Adrenal gland (tissue), 12 donors: ENCODE data around the gene CTNND2. TPM values are rescaled to one million over a fixed set of nuclear protein-coding genes. Genes with fewer than 3 reads are reported as not detected.

Experiments
- DNase-seq, 7 donors: peaks; one replicate each; pipeline ENCODE4 v3.0.0-alpha.2; 2019 to 2020
- H3K27ac ChIP-seq, 5 donors: fragments of 200-600 bp; sonication (generic) in 4 of 5; 1 replicate in 3 of 5; 2 replicates in 2 of 5; pipeline versions ENCODE4 v1.5.1 to v1.8.0; 2016 to 2020; ENCODE audit warnings: mild to moderate bottlenecking in 1 of 5
- H3K27me3 ChIP-seq: fragments of 200-600 bp; 2 replicates; pipeline ENCODE4 v1.8.0; 2021
- H3K36me3 ChIP-seq, 2 donors: fragments of 200-600 bp; replicated peaks in 1 of 2; 1 replicate in 1 of 2; 2 replicates in 1 of 2; pipeline versions ENCODE4 v1.5.1 to v1.8.0; 2018 to 2022
- H3K4me1 ChIP-seq, 2 donors: fragments of 200-600 bp; replicated peaks in 1 of 2; 1 replicate in 1 of 2; 2 replicates in 1 of 2; pipeline versions ENCODE4 v1.5.1 to v1.8.0; 2018 to 2021
- H3K4me3 ChIP-seq, 4 donors: fragments of 200-600 bp; sonication (generic) in 3 of 4; one replicate each; pipeline ENCODE4 v1.5.1; 2016 to 2018
- H3K9me3 ChIP-seq, 3 donors: fragments of 200-600 bp; sonication (generic) in 1 of 3; replicated peaks in 1 of 3; 1 replicate in 2 of 3; 2 replicates in 1 of 3; pipeline versions ENCODE4 v1.5.1 to v1.8.0; 2016 to 2021
- CTCF ChIP-seq, 6 experiments: fragments of 450-650 bp in 4 of 6; fragments of 200-600 bp in 2 of 6; sonication (generic) in 1 of 6; IDR thresholded peaks; 1 replicate in 5 of 6; 2 replicates in 1 of 6; pipeline versions ENCODE4 v1.5.1 to v1.8.0; 2016 to 2021; ENCODE audit warnings: antibody characterized with exemption in 6 of 6, mild to moderate bottlenecking in 2 of 6, moderate library complexity in 1 of 6
- POLR2A ChIP-seq, 2 donors: fragments of 450-650 bp; IDR thresholded peaks; one replicate each; pipeline ENCODE4 v1.6.1; 2017; ENCODE audit warnings: antibody characterized with exemption in 2 of 2, mild to moderate bottlenecking in 2 of 2, moderate library complexity in 1 of 2
- WGBS, 4 donors: extraction: QIAGEN DNeasy Blood & Tissue Kit in 2 of 4; methylation state at CpG; one replicate each; pipeline versions ENCODE4 v1.1.5 to v1.1.7; 2013 to 2017; 5-methylcytosine and 5-hydroxymethylcytosine counted together
- intact Hi-C, 2 donors: fragments of 100-400 bp; cut with DNase I; formaldehyde crosslinking; loops; one replicate each; pipeline versions ENCODE4 v1.14.1 to v1.15.0; 2022 to 2023
- polyA plus RNA-seq, 3 donors: library from polyadenylated mRNA; stranded (reverse); fragments of 200-250 nt in 2 of 3; fragments of 350-450 nt in 1 of 3; fragmentation: Illumina TruSeq in 1 of 3; extraction: RNeasy Lipid Tissue Mini Kit (QIAGEN cat#74804) in 1 of 3; gene quantifications; one replicate each; pipeline ENCODE4 v1.2.3, GENCODE V29; 2013 to 2014
- total RNA-seq, 9 donors: library from RNA; depleted of rRNA in 4 of 9; stranded (reverse); fragments of >200 nt in 4 of 9; fragments of 120-200 nt in 1 of 9; fragmentation: NEBNext Ultra II Directional in 1 of 9; extraction: Animal tissue kit (Norgen Biotek cat#: 25700) in 1 of 9; gene quantifications; one replicate each; pipeline versions ENCODE4 v1.1.0 to v1.2.4, GENCODE V29; 2013 to 2023
- donor health status: healthy with polysubstance abuse.
- donor health status: Bipolar disorder and iron deficiency.
- donor health status: DM: yes; HTN: yes; CAD: no.
- donor health status: DM: no; HTN: no; CAD: no.
- donor health status: DM: no; HTN: no; CAD: no.
- donor health status: DM: yes; HTN: yes; CAD: no.

CTNND2 gene
- total and polyA plus RNA-seq, 12 donors, result 0.34 to 4.2 (median 1.1) TPM; not detected in 1

GRCh38 chr5:11191673-11192072 lies 712.6 kb downstream of the CTNND2 start:
- intact Hi-C loops, result no loop called here
- Histone ChIP-seq H3K27me3 (no peaks in the 10 kb centered on the region), H3K36me3 (no peaks in the 10 kb centered on the region), H3K9me3 (no peaks in the 10 kb centered on the region), H3K27ac (no peak overlapping the region), H3K4me3 (no peak overlapping the region), H3K4me1 (no peaks in the 10 kb centered on the region)
- no peak for DNase-seq
- TF ChIP-seq CTCF (IDR thresholded peaks at IDR 0.05), result no peak
- no peak for TF ChIP-seq POLR2A (IDR thresholded peaks at IDR 0.05)
- 70 to 83% (median 74%) methylated on average over 5 to 7 of the region's 7 CpGs for WGBS, 4 donors

GRCh38 chr5:11182441-11183080 lies 721.7 kb downstream of the CTNND2 start:
- Histone ChIP-seq H3K9me3 (no peaks in the 10 kb centered on the region), H3K27me3 (no peaks in the 10 kb centered on the region), H3K36me3 (no peaks in the 10 kb centered on the region), H3K4me1 (no peaks in the 10 kb centered on the region), H3K27ac (no peak overlapping the region), H3K4me3 (no peak overlapping the region)
- TF ChIP-seq CTCF (IDR thresholded peaks at IDR 0.05) (peak; percentile 34 to 56 (median 48)), POLR2A (IDR thresholded peaks at IDR 0.05) (no peak)
- intact Hi-C loops, result loop anchor here in 1 of 2 donors (5.0 kb wide), 2 partner anchors 320 to 485 kb away; no protein-coding TSS in a partner anchor
- DNase-seq, result peak in 3 of 7 donors; percentile 24 to 32 (median 29)
- WGBS, 4 donors, result 47 to 60% (median 57%) methylated on average over 3 of the region's 3 CpGs

GRCh38 chr5:11181940-11182339 lies 722.3 kb downstream of the CTNND2 start:
- WGBS, 4 donors, result 74 to 88% (median 79%) methylated on average over 5 of the region's 5 CpGs
- intact Hi-C loops, result loop anchor here in 1 of 2 donors (5.0 kb wide), 2 partner anchors 320 to 485 kb away; no protein-coding TSS in a partner anchor
- H3K27me3 ChIP-seq, result no peaks in the 10 kb centered on the region
- H3K4me3 ChIP-seq, result no peak overlapping the region
- no peaks in the 10 kb centered on the region for H3K4me1 ChIP-seq
- TF ChIP-seq CTCF (IDR thresholded peaks at IDR 0.05), result no peak
- no peak for TF ChIP-seq POLR2A (IDR thresholded peaks at IDR 0.05)
- H3K36me3 ChIP-seq, result no peaks in the 10 kb centered on the region
- H3K27ac ChIP-seq, result no peak overlapping the region
- H3K9me3 ChIP-seq, result no peaks in the 10 kb centered on the region
- DNase-seq, result no peak

GRCh38 chr5:11180890-11181289 lies 723.4 kb downstream of the CTNND2 start:
- Histone ChIP-seq H3K9me3 (no peaks in the 10 kb centered on the region), H3K4me3 (no peak overlapping the region), H3K4me1 (no peaks in the 10 kb centered on the region), H3K27ac (no peak overlapping the region), H3K27me3 (no peaks in the 10 kb centered on the region), H3K36me3 (no peaks in the 10 kb centered on the region)
- DNase-seq, result no peak
- TF ChIP-seq POLR2A (IDR thresholded peaks at IDR 0.05) (no peak), CTCF (IDR thresholded peaks at IDR 0.05) (no peak)
- intact Hi-C loops, result loop anchor here in 1 of 2 donors (5.0 kb wide), 2 partner anchors 319 to 484 kb away; no protein-coding TSS in a partner anchor
- WGBS, 4 donors, result 91 to 93% (median 92%) methylated on average over 6 of the region's 6 CpGs
